Large intestine (tissue), 3 donors: Measurements from ENCODE around the gene C1R. TPM values are rescaled to one million over a fixed set of nuclear protein-coding genes. Genes with fewer than 3 reads are reported as not detected.
A peak's percentile ranks its signal among the peaks of the same experiment; 100 is the strongest.

Source experiments
- DNase-seq, 2 donors: peaks; one replicate each; pipeline versions ENCODE4 v3.0.0 to v3.0.0-alpha.2; 2013
- H3K27ac ChIP-seq: one replicate; pipeline ENCODE4 v1.5.1; 2013; ENCODE audit warnings: low read length
- H3K27me3 ChIP-seq: 2 replicates; pipeline ENCODE4 v1.6.1; 2013; ENCODE audit warnings: low read length; ENCODE audit not compliant: control insufficient read depth, insufficient read depth
- H3K36me3 ChIP-seq: 2 replicates; pipeline ENCODE4 v1.6.1; 2013; ENCODE audit warnings: low read length; ENCODE audit not compliant: control insufficient read depth, insufficient read depth
- H3K4me1 ChIP-seq: one replicate; pipeline ENCODE4 v1.6.1; 2013; ENCODE audit warnings: low read length; ENCODE audit not compliant: control insufficient read depth, insufficient read depth
- H3K4me3 ChIP-seq: one replicate; pipeline ENCODE4 v1.5.1; 2013; ENCODE audit warnings: low read length
- H3K9me3 ChIP-seq: one replicate; pipeline ENCODE4 v1.6.1; 2013; ENCODE audit warnings: mild to moderate bottlenecking, low read depth, low read length, moderate library complexity; ENCODE audit not compliant: control insufficient read depth
- WGBS: methylation state at CpG from one replicate; pipeline ENCODE4 v1.1.5; 2013; ENCODE audit warnings: low lambda C conversion rate; ENCODE audit not compliant: insufficient coverage; 5-methylcytosine and 5-hydroxymethylcytosine counted together
- polyA plus RNA-seq: library from polyadenylated mRNA; unstranded; fragments of 120-200 nt; gene quantifications from one replicate; pipeline ENCODE4 v1.2.1, GENCODE V29; 2013

Gene C1R
- polyA plus RNA-seq, 1 donor: 56.5 TPM

GRCh38 chr12:7129872-7130691, 37.8 kb upstream of the C1R start, which contains the start of gene CLSTN3:
Gene CLSTN3, plus strand, starts transcription at chr12:7130371. Its CDS starts 278 bp downstream, at chr12:7130649.
- DNase-seq: peak; percentile 82 to 87
- Histone ChIP-seq H3K4me3 (peak within 1 kb of the TSS; percentile 81), H3K27ac (peak within 1 kb of the TSS; percentile 77), H3K27me3 (no peaks in the 10 kb centered on the region), H3K36me3 (peaks cover 18% of the 10 kb centered on the region), H3K9me3 (no peaks in the 10 kb centered on the region), H3K4me1 (peaks cover 47% of the 10 kb centered on the region)
- WGBS: no CpG with 5 or more reads among the region's 40 CpGs

GRCh38 chr12:7129287-7129871, 37.1 kb upstream of the C1R start:
- Histone ChIP-seq H3K4me1 (peaks cover 42% of the 10 kb centered on the region), H3K9me3 (no peaks in the 10 kb centered on the region), H3K36me3 (peaks cover 12% of the 10 kb centered on the region), H3K27ac (peak overlapping the region; percentile 74), H3K4me3 (peak overlapping the region; percentile 81), H3K27me3 (no peaks in the 10 kb centered on the region)
- no CpG with 5 or more reads among the region's 19 CpGs for WGBS
- peak in 1 of 2 donors; percentile 46 for DNase-seq

- H3K36me3 ChIP-seq: peaks cover 6% of the 10 kb centered on the region
- no peaks in the 10 kb centered on the region for H3K27me3 ChIP-seq
- peak within 1 kb of the TSS; percentile 74 for H3K27ac ChIP-seq
- H3K4me3 ChIP-seq: peak within 1 kb of the TSS; percentile 81
- no CpG with 5 or more reads among the region's 7 CpGs for WGBS
- peak in 1 of 2 donors; percentile 39 for DNase-seq
- H3K4me1 ChIP-seq: peaks cover 41% of the 10 kb centered on the region
- no peaks in the 10 kb centered on the region for H3K9me3 ChIP-seq
Measured at GRCh38 chr12:7128681-7129286, 36.5 kb upstream of the C1R start, which contains the start of gene RBP5. Gene RBP5, minus strand, starts transcription at chr12:7128889. Its CDS starts 114 bp downstream, at chr12:7128775.

- no peaks in the 10 kb centered on the region for H3K27me3 ChIP-seq
- WGBS: 14% methylated on average over 1 of the region's 17 CpGs
- peaks cover 47% of the 10 kb centered on the region for H3K4me1 ChIP-seq
- no peak overlapping the region for H3K4me3 ChIP-seq
- no peaks in the 10 kb centered on the region for H3K36me3 ChIP-seq
- H3K9me3 ChIP-seq: no peaks in the 10 kb centered on the region
- DNase-seq: peak in 1 of 2 donors; percentile 43
- H3K27ac ChIP-seq: no peak overlapping the region
Measured at GRCh38 chr12:7127916-7128626, 35.8 kb upstream of the C1R start.

- Histone ChIP-seq H3K4me1 (peaks cover 38% of the 10 kb centered on the region), H3K27ac (no peak overlapping the region), H3K36me3 (peaks cover 3% of the 10 kb centered on the region), H3K4me3 (no peak overlapping the region), H3K27me3 (no peaks in the 10 kb centered on the region), H3K9me3 (no peaks in the 10 kb centered on the region)
- DNase-seq: no peak
- 100% methylated on average over 1 of the region's 4 CpGs for WGBS
Measured at GRCh38 chr12:7125632-7126227, 33.5 kb upstream of the C1R start.

GRCh38 chr12:7123806-7124522, 31.7 kb upstream of the C1R start:
- H3K27ac ChIP-seq: no peak overlapping the region
- H3K36me3 ChIP-seq: peaks cover 9% of the 10 kb centered on the region
- WGBS: no CpG with 5 or more reads among the region's 11 CpGs
- peak in 1 of 2 donors; percentile 66 for DNase-seq
- no peaks in the 10 kb centered on the region for H3K27me3 ChIP-seq
- no peaks in the 10 kb centered on the region for H3K9me3 ChIP-seq
- peaks cover 29% of the 10 kb centered on the region for H3K4me1 ChIP-seq
- no peak overlapping the region for H3K4me3 ChIP-seq

- no peak overlapping the region for H3K27ac ChIP-seq
- H3K27me3 ChIP-seq: no peaks in the 10 kb centered on the region
- no peak overlapping the region for H3K4me3 ChIP-seq
- 73% methylated on average over 1 of the region's 7 CpGs for WGBS
- peaks cover 9% of the 10 kb centered on the region for H3K36me3 ChIP-seq
- peaks cover 25% of the 10 kb centered on the region for H3K4me1 ChIP-seq
- peak in 1 of 2 donors; percentile 34 for DNase-seq
- H3K9me3 ChIP-seq: no peaks in the 10 kb centered on the region
Measured at GRCh38 chr12:7122811-7123769, 30.8 kb upstream of the C1R start.

GRCh38 chr12:7121324-7121723, 29.1 kb upstream of the C1R start:
- WGBS: no CpG with 5 or more reads among the region's 5 CpGs
- H3K36me3 ChIP-seq: peaks cover 16% of the 10 kb centered on the region
- H3K27ac ChIP-seq: no peak overlapping the region

GRCh38 chr12:7120166-7120565, 27.9 kb upstream of the C1R start:
- Histone ChIP-seq H3K27ac (no peak overlapping the region), H3K27me3 (no peaks in the 10 kb centered on the region), H3K4me1 (peaks cover 29% of the 10 kb centered on the region), H3K4me3 (no peak overlapping the region), H3K36me3 (peaks cover 27% of the 10 kb centered on the region), H3K9me3 (no peaks in the 10 kb centered on the region)
- no CpG with 5 or more reads among the region's 5 CpGs for WGBS
- no peak for DNase-seq

More at GRCh38 chr12:7121324-7121723, 29.1 kb upstream of the C1R start:
- Histone ChIP-seq H3K4me3 (no peak overlapping the region), H3K27me3 (no peaks in the 10 kb centered on the region), H3K4me1 (peaks cover 29% of the 10 kb centered on the region), H3K9me3 (no peaks in the 10 kb centered on the region)
- no peak for DNase-seq
